ENCODE measurements around the gene UROC1. TPM values are rescaled to one million over a fixed set of nuclear protein-coding genes. Genes with fewer than 3 reads are reported as not detected.

UROC1 gene
- total RNA-seq, 2 donors from 2014 or later, result not detected

DNA sequence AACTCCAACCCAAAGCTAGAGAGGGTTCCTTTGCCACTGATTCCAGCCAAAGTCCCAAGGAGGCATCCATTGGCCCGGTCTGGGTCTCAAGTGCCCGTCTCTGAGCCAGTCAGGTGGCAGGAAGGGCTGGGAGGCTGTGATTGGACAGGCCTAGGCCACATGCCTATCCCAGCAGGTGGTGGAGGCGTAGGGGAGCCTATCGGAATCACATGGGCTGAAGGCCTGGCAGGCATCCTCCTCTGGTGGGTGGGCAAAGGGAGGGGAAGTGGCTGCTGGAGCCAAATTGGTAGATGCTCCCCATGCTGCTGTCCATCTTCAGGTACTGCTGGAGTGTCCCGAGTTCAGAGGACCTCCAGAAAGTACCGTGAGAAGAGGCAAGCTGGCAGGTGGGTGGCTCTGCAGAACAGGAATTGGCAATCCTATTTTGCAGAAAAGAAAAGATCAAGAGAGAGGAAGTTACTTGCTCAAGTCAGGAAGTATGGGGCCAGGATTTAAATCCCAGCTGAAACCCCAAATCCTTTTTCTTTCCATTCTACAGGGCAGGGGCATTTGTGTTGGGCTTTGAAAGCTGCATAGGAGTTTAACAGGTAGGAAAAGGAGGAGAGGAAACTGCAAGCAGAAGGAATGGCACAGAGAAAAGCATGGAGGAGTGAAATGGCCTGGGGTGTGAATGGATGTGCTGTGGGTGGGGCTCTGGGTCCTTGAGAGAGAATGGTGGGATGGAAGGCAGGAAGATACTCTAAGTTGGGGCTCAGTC lies 10.1 kb upstream of the UROC1 start:
- no peaks in the 10 kb centered on the region for H3K36me3 ChIP-seq
- H3K9ac ChIP-seq (ENCODE audit: low read depth in 2 of 2, low read length in 2 of 2), result no peak overlapping the region
- no peak for DNase-seq
- TF ChIP-seq, protein P1, sequence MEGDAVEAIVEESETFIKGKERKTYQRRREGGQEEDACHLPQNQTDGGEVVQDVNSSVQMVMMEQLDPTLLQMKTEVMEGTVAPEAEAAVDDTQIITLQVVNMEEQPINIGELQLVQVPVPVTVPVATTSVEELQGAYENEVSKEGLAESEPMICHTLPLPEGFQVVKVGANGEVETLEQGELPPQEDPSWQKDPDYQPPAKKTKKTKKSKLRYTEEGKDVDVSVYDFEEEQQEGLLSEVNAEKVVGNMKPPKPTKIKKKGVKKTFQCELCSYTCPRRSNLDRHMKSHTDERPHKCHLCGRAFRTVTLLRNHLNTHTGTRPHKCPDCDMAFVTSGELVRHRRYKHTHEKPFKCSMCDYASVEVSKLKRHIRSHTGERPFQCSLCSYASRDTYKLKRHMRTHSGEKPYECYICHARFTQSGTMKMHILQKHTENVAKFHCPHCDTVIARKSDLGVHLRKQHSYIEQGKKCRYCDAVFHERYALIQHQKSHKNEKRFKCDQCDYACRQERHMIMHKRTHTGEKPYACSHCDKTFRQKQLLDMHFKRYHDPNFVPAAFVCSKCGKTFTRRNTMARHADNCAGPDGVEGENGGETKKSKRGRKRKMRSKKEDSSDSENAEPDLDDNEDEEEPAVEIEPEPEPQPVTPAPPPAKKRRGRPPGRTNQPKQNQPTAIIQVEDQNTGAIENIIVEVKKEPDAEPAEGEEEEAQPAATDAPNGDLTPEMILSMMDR (IDR thresholded peaks at IDR 0.05), result no peak
- intact Hi-C loops (cut with DNase I), result loop anchor here (10.0 kb wide), 2 partner anchors 127 to 1017 kb away; partner anchors contain the start of gene TXNRD3
- no peak overlapping the region for H3K4me3 ChIP-seq
- no peaks in the 10 kb centered on the region for H3K4me1 ChIP-seq
- H3K27me3 ChIP-seq, result no peaks in the 10 kb centered on the region
- H3K9me3 ChIP-seq, result no peaks in the 10 kb centered on the region
- no peak overlapping the region for H3K27ac ChIP-seq

GRCh38 chr3:126527006-126527405 lies 9.4 kb upstream of the UROC1 start:
- Histone ChIP-seq H3K9me3 (no peaks in the 10 kb centered on the region), H3K4me3 (no peak overlapping the region), H3K27me3 (no peaks in the 10 kb centered on the region), H3K27ac (no peak overlapping the region), H3K4me1 (no peaks in the 10 kb centered on the region), H3K36me3 (no peaks in the 10 kb centered on the region), H3K9ac (ENCODE audit: low read depth in 2 of 2, low read length in 2 of 2) (no peak overlapping the region)
- intact Hi-C loops (cut with DNase I), result loop anchor here (10.0 kb wide), 2 partner anchors 128 to 1018 kb away; partner anchors contain the start of gene TXNRD3
- DNase-seq, result no peak
- TF ChIP-seq, protein P1 (IDR thresholded peaks at IDR 0.05), result no peak

DNA sequence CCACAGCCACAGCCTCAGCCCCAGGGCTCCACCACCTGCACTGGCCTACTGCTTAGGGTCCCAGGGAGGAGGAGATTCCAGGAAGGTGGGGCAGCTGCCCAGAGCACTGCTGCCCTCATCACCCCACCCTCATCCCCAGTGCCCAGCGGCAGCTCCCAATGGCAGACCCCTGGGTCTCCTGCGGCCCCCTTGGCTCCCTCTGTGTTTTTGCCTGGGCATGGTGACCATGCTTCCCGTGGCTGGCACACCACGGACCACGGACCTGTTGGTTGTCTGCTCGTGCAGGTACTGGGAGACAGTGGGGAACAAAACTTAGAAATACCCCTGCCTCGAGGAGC lies 9.1 kb upstream of the UROC1 start:
- H3K9me3 ChIP-seq, result no peaks in the 10 kb centered on the region
- intact Hi-C loops (cut with DNase I), result loop anchor here (10.0 kb wide), 2 partner anchors 128 to 1018 kb away; partner anchors contain the start of gene TXNRD3
- no peaks in the 10 kb centered on the region for H3K4me1 ChIP-seq
- no peak for DNase-seq
- TF ChIP-seq, protein P1 (IDR thresholded peaks at IDR 0.05), result no peak
- no peak overlapping the region for H3K9ac ChIP-seq (ENCODE audit: low read depth in 2 of 2, low read length in 2 of 2)
- no peak overlapping the region for H3K4me3 ChIP-seq
- H3K36me3 ChIP-seq, result no peaks in the 10 kb centered on the region
- H3K27me3 ChIP-seq, result no peaks in the 10 kb centered on the region
- H3K27ac ChIP-seq, result no peak overlapping the region

GRCh38 chr3:126525853-126526667 lies 8.5 kb upstream of the UROC1 start:
- no peak overlapping the region for H3K4me3 ChIP-seq
- H3K9ac ChIP-seq (ENCODE audit: low read depth in 2 of 2, low read length in 2 of 2), result no peak overlapping the region
- no peak overlapping the region for H3K27ac ChIP-seq
- no peak for DNase-seq
- intact Hi-C loops (cut with DNase I), result loop anchor here (10.0 kb wide), 2 partner anchors 129 to 1019 kb away; partner anchors contain the start of gene TXNRD3
- H3K36me3 ChIP-seq, result no peaks in the 10 kb centered on the region
- H3K9me3 ChIP-seq, result no peaks in the 10 kb centered on the region
- TF ChIP-seq, protein P1 (IDR thresholded peaks at IDR 0.05), result no peak
- no peaks in the 10 kb centered on the region for H3K4me1 ChIP-seq
- no peaks in the 10 kb centered on the region for H3K27me3 ChIP-seq

- TF ChIP-seq, protein P1 (IDR thresholded peaks at IDR 0.05), result no peak
- H3K9me3 ChIP-seq, result no peaks in the 10 kb centered on the region
- no peaks in the 10 kb centered on the region for H3K36me3 ChIP-seq
- H3K4me1 ChIP-seq, result no peaks in the 10 kb centered on the region
- H3K27ac ChIP-seq, result no peak overlapping the region
- intact Hi-C loops (cut with DNase I), result loop anchor here (10.0 kb wide), 2 partner anchors 130 to 1020 kb away; partner anchors contain the start of gene TXNRD3
- H3K9ac ChIP-seq (ENCODE audit: low read depth in 2 of 2, low read length in 2 of 2), result no peak overlapping the region
- DNase-seq, result no peak
- no peak overlapping the region for H3K4me3 ChIP-seq
- H3K27me3 ChIP-seq, result no peaks in the 10 kb centered on the region
Measured at GRCh38 chr3:126525091-126525852, 7.7 kb upstream of the UROC1 start.
